LNCAP (cell line): ENCODE measurements around the gene EXOC2.

Source experiments
- TF ChIP-seq, protein P1 (sequence below): fragments of 450-650 bp; IDR thresholded peaks from 2 replicates; pipeline ENCODE4 v1.5.1; 2017; ENCODE audit warnings: mild to moderate bottlenecking

EXOC2 gene

DNA sequence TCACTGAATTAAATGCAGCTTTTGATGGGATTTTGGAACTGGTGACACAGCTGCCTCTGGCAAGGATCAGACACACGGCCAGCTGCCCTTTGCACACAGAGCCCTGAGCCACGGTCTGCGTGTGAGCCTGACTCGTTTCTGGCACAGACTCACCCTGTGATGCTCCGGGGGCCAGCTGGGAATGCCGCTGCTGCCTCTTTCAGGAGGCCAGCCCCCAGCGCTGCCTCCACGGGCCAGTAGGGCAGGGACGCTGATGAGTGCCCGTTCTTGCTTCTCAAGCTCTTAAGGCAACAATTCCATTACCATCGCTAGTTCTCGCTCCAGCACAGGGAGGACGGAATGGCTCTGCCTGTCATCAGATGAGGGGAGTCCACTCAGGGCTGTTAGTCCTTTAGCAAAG is 239.8 kb downstream of the EXOC2 start:
- TF ChIP-seq, protein P1, sequence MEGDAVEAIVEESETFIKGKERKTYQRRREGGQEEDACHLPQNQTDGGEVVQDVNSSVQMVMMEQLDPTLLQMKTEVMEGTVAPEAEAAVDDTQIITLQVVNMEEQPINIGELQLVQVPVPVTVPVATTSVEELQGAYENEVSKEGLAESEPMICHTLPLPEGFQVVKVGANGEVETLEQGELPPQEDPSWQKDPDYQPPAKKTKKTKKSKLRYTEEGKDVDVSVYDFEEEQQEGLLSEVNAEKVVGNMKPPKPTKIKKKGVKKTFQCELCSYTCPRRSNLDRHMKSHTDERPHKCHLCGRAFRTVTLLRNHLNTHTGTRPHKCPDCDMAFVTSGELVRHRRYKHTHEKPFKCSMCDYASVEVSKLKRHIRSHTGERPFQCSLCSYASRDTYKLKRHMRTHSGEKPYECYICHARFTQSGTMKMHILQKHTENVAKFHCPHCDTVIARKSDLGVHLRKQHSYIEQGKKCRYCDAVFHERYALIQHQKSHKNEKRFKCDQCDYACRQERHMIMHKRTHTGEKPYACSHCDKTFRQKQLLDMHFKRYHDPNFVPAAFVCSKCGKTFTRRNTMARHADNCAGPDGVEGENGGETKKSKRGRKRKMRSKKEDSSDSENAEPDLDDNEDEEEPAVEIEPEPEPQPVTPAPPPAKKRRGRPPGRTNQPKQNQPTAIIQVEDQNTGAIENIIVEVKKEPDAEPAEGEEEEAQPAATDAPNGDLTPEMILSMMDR = no peak

DNA sequence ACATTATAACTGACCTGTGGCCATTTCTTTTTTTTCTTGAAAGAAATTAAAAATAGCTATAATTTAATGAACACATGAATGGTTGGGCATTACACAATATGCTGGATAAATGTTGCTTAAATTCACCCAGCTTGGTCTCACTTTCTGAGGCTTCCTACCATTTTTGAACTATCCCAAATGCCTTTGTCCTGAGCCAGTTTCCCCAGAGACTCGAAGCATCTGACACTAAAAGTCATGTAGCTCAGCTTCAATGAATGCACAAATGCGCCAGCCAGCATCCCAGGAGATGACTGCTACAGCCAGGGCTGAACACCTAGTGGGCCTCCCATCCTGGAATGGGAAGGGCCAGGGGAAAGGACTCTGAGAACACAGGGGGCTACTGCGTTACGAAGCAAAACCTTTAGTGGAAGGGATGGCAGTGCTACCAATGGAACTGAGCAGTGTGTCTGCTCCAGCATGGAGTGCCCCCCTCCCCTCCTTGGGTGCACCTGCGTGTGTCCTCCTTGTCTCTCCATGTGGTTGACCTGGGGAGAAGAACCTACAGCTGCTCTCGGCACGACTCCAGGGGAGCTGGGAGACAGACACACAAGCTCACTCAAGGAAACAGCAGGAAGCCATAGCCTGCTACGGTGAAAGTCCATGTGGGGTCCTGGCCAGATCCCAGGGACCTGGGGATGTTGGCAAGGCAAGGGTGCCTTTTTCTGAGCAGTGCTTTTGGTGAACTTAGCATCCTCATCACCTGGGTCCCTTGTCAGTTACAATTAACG is 240.5 kb downstream of the EXOC2 start:
- TF ChIP-seq, protein P1 = no peak

DNA sequence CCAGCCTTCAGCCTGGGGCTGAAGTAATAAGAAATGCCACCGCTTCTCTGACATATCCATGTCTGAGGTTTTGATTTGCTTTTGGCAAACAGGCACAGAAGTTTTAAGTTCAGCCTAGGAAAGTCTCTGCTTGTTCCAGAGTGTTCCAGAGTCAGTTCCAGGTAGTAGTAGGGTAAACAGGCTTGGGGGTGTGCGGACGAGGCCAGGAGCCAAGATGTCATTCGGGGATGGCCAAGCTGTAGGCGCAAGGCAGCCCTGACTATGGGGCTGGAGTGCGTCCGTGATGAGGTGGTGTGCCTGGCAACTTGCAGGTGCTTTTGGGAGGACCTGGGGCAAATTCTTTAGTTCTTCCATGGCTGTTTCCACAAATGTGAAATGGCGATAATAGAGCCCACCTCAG is 241.1 kb downstream of the EXOC2 start:
- TF ChIP-seq, protein P1 = no peak

DNA sequence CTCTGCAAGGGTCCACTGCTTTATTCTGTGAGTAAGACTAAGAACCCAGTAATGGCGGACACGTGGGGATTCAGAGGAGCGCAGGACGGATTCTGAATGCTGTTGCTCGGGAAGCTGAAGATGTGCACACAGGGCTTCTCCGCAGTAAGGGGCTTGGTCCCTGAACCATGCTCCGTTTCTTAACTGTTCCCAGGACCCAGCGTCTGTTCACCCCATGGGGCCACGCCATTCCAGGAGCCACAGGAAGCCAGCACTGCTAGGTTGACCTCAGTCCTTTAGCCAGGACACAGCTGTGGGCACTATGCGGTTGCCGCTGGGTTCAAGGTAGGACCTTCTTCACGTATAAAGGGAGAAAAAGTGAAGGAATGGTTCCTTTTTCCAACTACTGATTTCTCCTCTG is 241.6 kb downstream of the EXOC2 start:
- TF ChIP-seq, protein P1 = no peak

DNA sequence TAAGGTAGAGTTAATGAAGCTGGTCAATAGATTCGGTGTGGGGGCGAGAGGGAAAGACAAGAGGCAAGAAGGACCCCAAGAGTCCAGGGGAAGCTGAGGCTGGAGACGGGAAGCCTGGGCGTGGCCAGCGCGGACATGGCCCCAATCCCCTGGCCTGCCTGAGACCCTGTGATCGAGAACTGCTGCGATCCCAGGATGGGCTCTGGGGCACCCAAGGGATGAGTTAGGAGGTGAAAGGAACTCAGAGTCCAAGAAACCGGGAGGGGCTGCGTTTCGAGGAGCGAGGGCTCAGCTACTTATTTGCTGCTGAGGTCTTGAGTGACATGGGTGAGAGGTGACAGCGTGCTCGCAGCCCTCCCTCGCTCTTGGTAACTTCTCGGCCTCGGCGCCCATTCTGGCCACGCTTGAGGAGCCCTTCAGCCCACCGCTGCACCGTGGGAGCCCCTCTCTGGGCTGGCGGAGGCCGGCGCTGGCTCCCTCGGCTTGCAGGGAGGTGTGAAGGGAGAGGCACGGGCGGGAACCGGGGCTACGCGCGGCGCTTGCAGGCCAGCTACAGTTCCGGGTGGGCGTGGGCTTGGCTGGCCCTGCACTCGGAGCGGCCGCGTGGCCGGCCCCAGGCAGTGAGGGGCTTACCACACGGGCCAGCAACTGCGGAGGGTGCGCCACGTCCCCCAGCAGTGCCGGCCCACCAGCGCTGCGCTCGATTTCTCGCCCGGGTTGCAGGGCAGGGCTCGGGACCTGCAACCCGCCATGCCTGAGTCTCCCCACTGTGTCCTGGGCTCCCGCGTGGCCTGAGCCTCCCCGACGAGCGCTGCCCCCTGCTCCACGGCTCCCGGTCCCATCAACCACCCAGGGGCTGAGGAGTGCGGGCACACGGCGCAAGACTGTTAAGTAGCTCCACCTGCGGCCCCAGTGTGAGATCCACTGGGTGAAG is 243.2 kb downstream of the EXOC2 start:
- TF ChIP-seq, protein P1 = no peak

DNA sequence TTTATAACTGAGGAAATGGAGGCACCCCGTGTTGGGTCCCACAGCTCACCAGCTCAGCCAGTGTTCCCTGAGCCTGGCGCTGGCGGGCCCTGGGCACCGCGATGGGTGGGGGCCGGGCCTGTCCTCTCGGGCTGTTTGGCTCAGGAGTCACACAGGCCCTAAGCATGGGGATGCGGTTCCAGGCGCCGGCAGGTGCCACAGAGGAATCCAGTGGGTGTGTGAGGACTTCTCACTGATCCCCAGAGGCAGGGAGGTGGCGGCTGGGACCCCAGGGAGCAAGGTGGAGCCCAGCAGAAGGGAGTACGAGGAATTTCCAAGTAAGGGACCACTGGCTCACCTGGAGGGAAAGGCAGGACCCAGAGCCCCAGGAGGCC is 243.9 kb downstream of the EXOC2 start:
- TF ChIP-seq, protein P1 = no peak

DNA sequence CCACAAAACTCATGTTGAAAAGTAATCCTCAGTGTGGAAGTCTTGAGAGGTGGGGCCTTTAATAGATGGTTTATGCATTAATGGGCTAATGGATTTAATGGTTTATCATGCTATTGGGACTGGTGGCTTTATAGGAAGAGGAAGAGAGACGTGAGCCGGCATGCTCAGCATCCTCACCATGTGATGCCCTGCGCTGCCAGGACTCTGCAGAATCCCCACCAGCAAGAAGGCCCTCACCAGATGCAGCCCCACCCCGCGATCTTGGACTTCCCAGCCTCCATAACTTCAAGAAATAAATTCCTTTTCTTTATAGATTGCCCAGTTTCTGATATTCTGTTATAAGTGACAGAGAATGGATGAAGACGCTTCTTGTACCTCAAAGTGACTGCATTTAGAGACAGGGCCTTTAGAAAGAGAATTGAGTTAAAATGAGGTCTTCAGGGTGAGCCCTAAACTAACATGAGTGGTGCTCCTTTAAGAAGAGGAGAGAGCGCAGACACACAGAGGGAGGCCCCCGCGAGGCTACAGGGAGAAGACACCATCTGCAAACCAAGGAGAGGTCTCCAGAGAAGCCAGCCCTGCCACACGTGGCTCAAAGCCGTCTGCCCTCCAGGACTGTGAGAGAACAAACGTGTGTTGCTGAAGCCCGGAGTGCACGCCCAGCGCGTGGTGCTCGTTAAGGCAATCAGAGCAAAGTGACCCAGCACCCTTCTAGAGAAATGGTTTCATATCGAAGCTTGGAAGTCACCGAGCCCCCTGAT is 244.5 kb downstream of the EXOC2 start:
- TF ChIP-seq, protein P1 = no peak
